Caco-2 (cell line): ENCODE measurements around the gene ZNF688. TPM values are rescaled to one million over a fixed set of nuclear protein-coding genes. Genes with fewer than 3 reads are reported as not detected.
A peak's percentile ranks its signal among the peaks of the same experiment; 100 is the strongest.

Source experiments
- BruUV-seq: library from RNA; stranded (reverse); fragments of 400-500 nt; replicated peaks from 2 replicates; lab custom pipeline; 2021; lab: Mats Ljungman, UMichigan
- CTCF ChIA-PET: fragments of 300-600 bp; sonication (Branson Sonifier 250); formaldehyde crosslinking; loops from one replicate; lab custom pipeline; 2022; ENCODE audit warnings: antibody characterized with exemption; lab: Charles Lee
- POLR2A ChIA-PET: fragments of 300-600 bp; sonication (Branson Sonifier 250); formaldehyde crosslinking; loops from one replicate; lab custom pipeline; 2022; ENCODE audit warnings: antibody characterized with exemption; lab: Charles Lee
- DNase-seq, 2 experiments: peaks; one replicate each; pipeline versions ENCODE4 v3.0.0 to v3.0.0-alpha.2; 2020 to 2022
- H3K27me3 ChIP-seq: replicated peaks from 2 replicates; pipeline ENCODE4 v1.6.0; 2011; ENCODE audit warnings: low read length; ENCODE audit not compliant: control insufficient read depth, insufficient read depth
- H3K36me3 ChIP-seq: 2 replicates; pipeline ENCODE4 v1.5.1; 2011; ENCODE audit warnings: low read length; ENCODE audit not compliant: control insufficient read depth, insufficient read depth
- H3K4me1 ChIP-seq: fragments of 250-450 bp; sonication (Bioruptor Pico); 2 replicates; pipeline ENCODE4 v1.5.1; 2020; ENCODE audit warnings: mild to moderate bottlenecking
- H3K4me3 ChIP-seq: 2 replicates; pipeline ENCODE4 v1.5.1; 2011; ENCODE audit warnings: low read depth, mild to moderate bottlenecking, control low read depth, low read length
- H3K9me3 ChIP-seq: fragments of 250-450 bp; sonication (Bioruptor Pico); 2 replicates; pipeline ENCODE4 v1.5.1; 2020; ENCODE audit warnings: mild to moderate bottlenecking, moderate library complexity
- H3K27ac Mint-ChIP-seq: one replicate; pipeline ENCODE4 v1.8.0; 2022; ENCODE audit warnings: mixed read lengths; ENCODE audit not compliant: unreplicated experiment
- H3K27me3 Mint-ChIP-seq: one replicate; pipeline ENCODE4 v1.8.0; 2022; ENCODE audit warnings: mixed read lengths; ENCODE audit not compliant: insufficient read depth, unreplicated experiment
- H3K36me3 Mint-ChIP-seq: one replicate; pipeline ENCODE4 v1.8.0; 2022; ENCODE audit warnings: mild to moderate bottlenecking, mixed read lengths; ENCODE audit not compliant: insufficient read depth, unreplicated experiment
- H3K4me1 Mint-ChIP-seq: one replicate; pipeline ENCODE4 v1.8.0; 2022; ENCODE audit warnings: low read depth, mixed read lengths; ENCODE audit not compliant: unreplicated experiment
- H3K4me3 Mint-ChIP-seq: one replicate; pipeline ENCODE4 v1.8.0; 2022; ENCODE audit warnings: mild to moderate bottlenecking, moderate library complexity, mixed read lengths; ENCODE audit not compliant: unreplicated experiment
- H3K9me3 Mint-ChIP-seq: one replicate; pipeline ENCODE4 v1.8.0; 2022; ENCODE audit warnings: mixed read lengths; ENCODE audit not compliant: unreplicated experiment
- CTCF ChIP-seq, 2 experiments: fragments of 200-600 bp in 1 of 2; IDR thresholded peaks; 1 replicate in 1 of 2; 2 replicates in 1 of 2; pipeline versions ENCODE4 v1.5.1 to v1.8.0; 2011 to 2022; ENCODE audit warnings: antibody characterized with exemption in 1 of 2, control low read depth in 1 of 2, inconsistent platforms in 1 of 2, low read depth in 1 of 2, low read length in 1 of 2, mild to moderate bottlenecking in 1 of 2, moderate library complexity in 1 of 2; ENCODE audit not compliant: insufficient read depth in 1 of 2, severe bottlenecking in 1 of 2, unreplicated experiment in 1 of 2
- intact Hi-C: fragments of 100-400 bp; cut with micrococcal nuclease; formaldehyde crosslinking; loops from one replicate; pipeline ENCODE4 v1.10.0; 2022; ENCODE audit not compliant: unreplicated experiment
- total RNA-seq: library from RNA; stranded (reverse); gene quantifications from 2 replicates; pipeline ENCODE4 v1.2.3, GENCODE V29; 2022

Gene ZNF688
- total RNA-seq, 1 experiment from 2014 or later = 6.2 TPM

- Mint-ChIP-seq H3K36me3 (peaks cover 52% of the 10 kb centered on the region), H3K27me3 (no peaks in the 10 kb centered on the region), H3K9me3 (peaks cover 12% of the 10 kb centered on the region), H3K4me3 (no peak overlapping the region), H3K27ac (no peak overlapping the region), H3K4me1 (no peaks in the 10 kb centered on the region)
- POLR2A ChIA-PET = no interaction called here
- intact Hi-C loops = no loop called here
- CTCF ChIA-PET = no interaction called here
- no TSS peak for BruUV-seq
- DNase-seq = no peak
- no peaks in the 10 kb centered on the region for H3K9me3 ChIP-seq
- no peak for TF ChIP-seq CTCF (IDR thresholded peaks at IDR 0.05; ENCODE audit: insufficient read depth in 1 of 2, low read depth in 1 of 2, low read length in 1 of 2, severe bottlenecking in 1 of 2, unreplicated experiment in 1 of 2)
- no peaks in the 10 kb centered on the region for H3K27me3 ChIP-seq
- no peaks in the 10 kb centered on the region for H3K4me1 ChIP-seq
- no peak overlapping the region for H3K4me3 ChIP-seq
- no peaks in the 10 kb centered on the region; the same call in 1 of the 2 replicates for H3K36me3 ChIP-seq
Observed at GRCh38 chr16:30604316-30604947, 32.9 kb upstream of the ZNF688 start.

GRCh38 chr16:30603945-30604315 is 32.4 kb upstream of the ZNF688 start:
- CTCF ChIA-PET = no interaction called here
- no peak overlapping the region for H3K4me3 Mint-ChIP-seq
- TF ChIP-seq CTCF (IDR thresholded peaks at IDR 0.05; ENCODE audit: insufficient read depth in 1 of 2, low read depth in 1 of 2, low read length in 1 of 2, severe bottlenecking in 1 of 2, unreplicated experiment in 1 of 2) = no peak
- H3K36me3 Mint-ChIP-seq = peaks cover 51% of the 10 kb centered on the region
- H3K27me3 Mint-ChIP-seq = no peaks in the 10 kb centered on the region
- no peaks in the 10 kb centered on the region for H3K4me1 Mint-ChIP-seq
- no peak overlapping the region for H3K27ac Mint-ChIP-seq
- Histone ChIP-seq H3K9me3 (no peaks in the 10 kb centered on the region), H3K36me3 (no peaks in the 10 kb centered on the region; the same call in 1 of the 2 replicates), H3K4me3 (no peak overlapping the region), H3K27me3 (no peaks in the 10 kb centered on the region), H3K4me1 (no peaks in the 10 kb centered on the region)
- peaks cover 12% of the 10 kb centered on the region for H3K9me3 Mint-ChIP-seq
- DNase-seq = no peak
- POLR2A ChIA-PET = no interaction called here
- intact Hi-C loops = no loop called here
- no TSS peak for BruUV-seq

GRCh38 chr16:30602616-30603277 is 31.2 kb upstream of the ZNF688 start:
- Mint-ChIP-seq H3K4me1 (no peaks in the 10 kb centered on the region), H3K4me3 (no peak overlapping the region), H3K9me3 (peaks cover 12% of the 10 kb centered on the region), H3K27ac (no peak overlapping the region), H3K36me3 (peaks cover 40% of the 10 kb centered on the region), H3K27me3 (no peaks in the 10 kb centered on the region)
- intact Hi-C loops = no loop called here
- H3K4me1 ChIP-seq = no peaks in the 10 kb centered on the region
- no peak for TF ChIP-seq CTCF (IDR thresholded peaks at IDR 0.05; ENCODE audit: insufficient read depth in 1 of 2, low read depth in 1 of 2, low read length in 1 of 2, severe bottlenecking in 1 of 2, unreplicated experiment in 1 of 2)
- no peaks in the 10 kb centered on the region; the same call in 1 of the 2 replicates for H3K36me3 ChIP-seq
- H3K4me3 ChIP-seq = no peak overlapping the region
- TSS peak; percentile 18 for BruUV-seq
- H3K9me3 ChIP-seq = no peaks in the 10 kb centered on the region
- H3K27me3 ChIP-seq = no peaks in the 10 kb centered on the region
- ChIA-PET CTCF (interaction anchor here (0.6 to 1.0 kb wide), 3 partner anchors 11 to 173 kb away, joined by 3 to 5 read pairs (median 5); partner anchors contain the start of gene DCTPP1), POLR2A (interaction anchor here (0.6 kb wide), 1 partner anchor 50 kb away, joined by 5 read pairs; no protein-coding TSS in a partner anchor)
- no peak for DNase-seq
